H9 (cell line): ENCODE results near the gene TNFRSF11A. TPM values are rescaled to one million over a fixed set of nuclear protein-coding genes. Genes with fewer than 3 reads are reported as not detected.

ENCODE experiments used
- DNase-seq: peaks from one replicate; pipeline ENCODE4 v3.0.0-alpha.2; 2017
- H2AFZ ChIP-seq: one replicate; pipeline ENCODE4 v1.6.1; 2013; ENCODE audit warnings: mild to moderate bottlenecking, low read length, control low read depth, moderate library complexity
- H2AK5ac ChIP-seq: 2 replicates; pipeline ENCODE4 v1.6.1; 2013; ENCODE audit warnings: low read length, control low read depth, mixed read lengths; ENCODE audit not compliant: insufficient read length
- H2BK120ac ChIP-seq: one replicate; pipeline ENCODE4 v1.6.1; 2013; ENCODE audit warnings: low read depth, mild to moderate bottlenecking, low read length, control low read depth, inconsistent platforms; ENCODE audit not compliant: poor library complexity, severe bottlenecking
- H2BK12ac ChIP-seq: 2 replicates; pipeline ENCODE4 v1.6.1; 2013; ENCODE audit warnings: low read length, control low read depth, mixed read lengths, low read depth; ENCODE audit not compliant: insufficient read length
- H2BK15ac ChIP-seq: 2 replicates; pipeline ENCODE4 v1.6.1; 2013; ENCODE audit warnings: low read depth, low read length, control low read depth
- H2BK20ac ChIP-seq: one replicate; pipeline ENCODE4 v1.6.1; 2013; ENCODE audit warnings: low read depth, mild to moderate bottlenecking, low read length, control low read depth, inconsistent platforms; ENCODE audit not compliant: poor library complexity, severe bottlenecking
- H2BK5ac ChIP-seq: 2 replicates; pipeline ENCODE4 v1.6.1; 2013; ENCODE audit warnings: low read length, control low read depth, mixed read lengths; ENCODE audit not compliant: insufficient read length
- H3K14ac ChIP-seq: 2 replicates; pipeline ENCODE4 v1.6.1; 2013; ENCODE audit warnings: low read length, control low read depth; ENCODE audit not compliant: insufficient read depth
- H3K18ac ChIP-seq: 2 replicates; pipeline ENCODE4 v1.6.1; 2013; ENCODE audit warnings: low read depth, mild to moderate bottlenecking, mixed read lengths, low read length, control low read depth; ENCODE audit not compliant: insufficient read length
- H3K23ac ChIP-seq: 2 replicates; pipeline ENCODE4 v1.6.1; 2013; ENCODE audit warnings: low read length, control low read depth, mixed read lengths, low read depth; ENCODE audit not compliant: insufficient read length
- H3K23me2 ChIP-seq: 2 replicates; pipeline ENCODE4 v1.6.1; 2013; ENCODE audit warnings: low read depth, mild to moderate bottlenecking, mixed read lengths, low read length, control low read depth; ENCODE audit not compliant: insufficient read length, poor library complexity, severe bottlenecking
- H3K27ac ChIP-seq: 2 replicates; pipeline ENCODE4 v1.5.1; 2013; ENCODE audit warnings: low read length, control low read depth, mixed read lengths, low read depth; ENCODE audit not compliant: insufficient read length
- H3K27me3 ChIP-seq: 2 replicates; pipeline ENCODE4 v1.6.1; 2013; ENCODE audit warnings: low read length, control low read depth, inconsistent platforms; ENCODE audit not compliant: insufficient read depth
- H3K4ac ChIP-seq: 2 replicates; pipeline ENCODE4 v1.6.1; 2013; ENCODE audit warnings: low read depth, mild to moderate bottlenecking, control low read depth, inconsistent platforms, low read length, moderate library complexity
- H3K4me1 ChIP-seq: 2 replicates; pipeline ENCODE4 v1.6.1; 2013; ENCODE audit warnings: low read length, control low read depth, inconsistent platforms; ENCODE audit not compliant: insufficient read depth
- H3K4me2 ChIP-seq: 2 replicates; pipeline ENCODE4 v1.6.1; 2013; ENCODE audit warnings: low read length, control low read depth, mixed read lengths; ENCODE audit not compliant: insufficient read length, insufficient read depth
- H3K56ac ChIP-seq: 2 replicates; pipeline ENCODE4 v1.6.1; 2013; ENCODE audit warnings: low read depth, mild to moderate bottlenecking, mixed read lengths, low read length, control low read depth; ENCODE audit not compliant: insufficient read length
- H3K79me1 ChIP-seq: 2 replicates; pipeline ENCODE4 v1.6.1; 2013; ENCODE audit warnings: low read depth, mild to moderate bottlenecking, moderate library complexity, low read length, control low read depth, inconsistent platforms; ENCODE audit not compliant: insufficient read depth, poor library complexity, severe bottlenecking
- H3K79me2 ChIP-seq: 2 replicates; pipeline ENCODE4 v1.6.1; 2013; ENCODE audit warnings: low read length, control low read depth, inconsistent platforms; ENCODE audit not compliant: insufficient read depth
- H3K9ac ChIP-seq: 2 replicates; pipeline ENCODE4 v1.6.1; 2013; ENCODE audit warnings: low read length, control low read depth, mixed read lengths; ENCODE audit not compliant: insufficient read length; ENCODE audit errors: extremely low read depth
- H3K9me3 ChIP-seq: one replicate; pipeline ENCODE4 v1.6.1; 2013; ENCODE audit warnings: low read depth, low read length, inconsistent platforms; ENCODE audit not compliant: control insufficient read depth
- H3T11ph ChIP-seq: one replicate; pipeline ENCODE4 v1.6.1; 2013; ENCODE audit warnings: mild to moderate bottlenecking, low read length, control low read depth, inconsistent platforms
- H4K20me1 ChIP-seq: one replicate; pipeline ENCODE4 v1.6.1; 2013; ENCODE audit not compliant: control insufficient read depth, insufficient read length, insufficient read depth
- H4K5ac ChIP-seq: 2 replicates; pipeline ENCODE4 v1.6.1; 2013; ENCODE audit warnings: low read depth, mild to moderate bottlenecking, mixed read lengths, low read length, control low read depth; ENCODE audit not compliant: insufficient read length
- H4K8ac ChIP-seq: replicated peaks from 2 replicates; pipeline ENCODE4 v1.6.1; 2013; ENCODE audit warnings: low read length, control low read depth, mixed read lengths, low read depth; ENCODE audit not compliant: insufficient read length
- H4K91ac ChIP-seq: 2 replicates; pipeline ENCODE4 v1.6.1; 2013; ENCODE audit warnings: low read depth, mild to moderate bottlenecking, moderate library complexity, mixed read lengths, low read length, control low read depth; ENCODE audit not compliant: insufficient read length
- H3K27ac Mint-ChIP-seq, 3 experiments: 2 replicates in 2 of 3; 3 replicates in 1 of 3; pipeline ENCODE4 v1.8.0; 2020 to 2021; ENCODE audit warnings: mixed read lengths in 3 of 3, mild to moderate bottlenecking in 1 of 3, moderate library complexity in 1 of 3
- H3K27me3 Mint-ChIP-seq: 2 replicates; pipeline ENCODE4 v1.8.0; 2021; ENCODE audit warnings: low read depth, mild to moderate bottlenecking, moderate library complexity, mixed read lengths
- H3K36me3 Mint-ChIP-seq, 3 experiments: 2 replicates in 2 of 3; 3 replicates in 1 of 3; pipeline ENCODE4 v1.8.0; 2020 to 2021; ENCODE audit warnings: low read depth in 3 of 3, mixed read lengths in 3 of 3; ENCODE audit not compliant: insufficient read depth in 1 of 3
- H3K4me1 Mint-ChIP-seq, 2 experiments: 2 replicates each; pipeline ENCODE4 v1.8.0; 2020; ENCODE audit warnings: mixed read lengths in 2 of 2
- H3K4me3 Mint-ChIP-seq, 2 experiments: 2 replicates in 1 of 2; 3 replicates in 1 of 2; pipeline ENCODE4 v1.8.0; 2020 to 2021; ENCODE audit warnings: mild to moderate bottlenecking in 2 of 2, mixed read lengths in 2 of 2, moderate library complexity in 1 of 2
- H3K9me3 Mint-ChIP-seq, 2 experiments: 2 replicates in 1 of 2; 3 replicates in 1 of 2; pipeline ENCODE4 v1.8.0; 2020; ENCODE audit warnings: mild to moderate bottlenecking in 2 of 2, mixed read lengths in 2 of 2, moderate library complexity in 1 of 2
- CTCF ChIP-seq: fragments of 200-600 bp; sonication (generic); conservative IDR thresholded peaks from 3 replicates; pipeline ENCODE4 v1.8.0; 2021; ENCODE audit warnings: antibody characterized with exemption, mild to moderate bottlenecking
- WGBS: extraction: QIAGEN DNeasy Blood & Tissue Kit; methylation state at CpG from one replicate; pipeline ENCODE4 v1.1.7; 2013; ENCODE audit warnings: missing lambda C conversion rate, low lambda C conversion rate, mixed read lengths; ENCODE audit not compliant: insufficient read length; ENCODE audit errors: extremely low coverage; 5-methylcytosine and 5-hydroxymethylcytosine counted together
- total RNA-seq: library from RNA; stranded (reverse); gene quantifications from 2 replicates; pipeline ENCODE4 v1.2.1, GENCODE V29; 2021

The TNFRSF11A gene
- total RNA-seq, 1 experiment from 2014 or later: 7.8 TPM

GRCh38 chr18:62301322-62301721 is 23.8 kb upstream of the TNFRSF11A start:
- Histone ChIP-seq H2BK20ac (no peak overlapping the region), H3K27ac (no peak overlapping the region), H3K4me2 (no peak overlapping the region), H3K79me1 (no peaks in the 10 kb centered on the region), H3K9me3 (no peaks in the 10 kb centered on the region), H3K14ac (no peak overlapping the region), H3K4ac (no peak overlapping the region), H3K27me3 (no peaks in the 10 kb centered on the region), H3T11ph (no peak overlapping the region), H4K20me1 (no peaks in the 10 kb centered on the region), H3K79me2 (no peaks in the 10 kb centered on the region), H3K23me2 (no peaks in the 10 kb centered on the region), H3K9ac (no peak overlapping the region), H3K4me1 (peaks cover 3% of the 10 kb centered on the region), H3K18ac (no peak overlapping the region), H4K5ac (no peak overlapping the region), H2BK15ac (no peak overlapping the region), H2AK5ac (no peak overlapping the region), H3K56ac (no peak overlapping the region), H2BK12ac (no peak overlapping the region), H4K8ac (no peak overlapping the region), H4K91ac (no peak overlapping the region), H3K23ac (no peak overlapping the region), H2AFZ (no peak overlapping the region), H2BK120ac (no peak overlapping the region), H2BK5ac (no peak overlapping the region)
- Mint-ChIP-seq H3K4me3 (no peak overlapping the region), H3K27ac (no peak overlapping the region), H3K4me1 (peaks cover 6 to 11% of the 10 kb centered on the region in 2 experiments), H3K36me3 (peaks cover 2 to 26% (median 5%) of the 10 kb centered on the region in 3 experiments; a peak in 4 of 7 replicates), H3K27me3 (no peaks in the 10 kb centered on the region), H3K9me3 (no peaks in the 10 kb centered on the region)
- no peak for TF ChIP-seq CTCF
- WGBS: no CpG with 5 or more reads among the region's 1 CpG
- DNase-seq: no peak
